WERI-Rb-1 (cell line): ENCODE results near the gene RBMS3.

Experiments used
- DNase-seq: peaks from one replicate; pipeline ENCODE4 v3.0.0-alpha.2; 2020
- H3K27ac ChIP-seq: fragments of 250-450 bp; sonication (Bioruptor Pico); 2 replicates; pipeline ENCODE4 v1.5.1; 2020; ENCODE audit warnings: mild to moderate bottlenecking, moderate library complexity
- H3K27me3 ChIP-seq: fragments of 250-450 bp; sonication (Bioruptor Pico); 2 replicates; pipeline ENCODE4 v1.5.1; 2021; ENCODE audit warnings: mild to moderate bottlenecking, low read depth, moderate library complexity; ENCODE audit not compliant: insufficient read depth, severe bottlenecking
- H3K36me3 ChIP-seq: fragments of 250-450 bp; sonication (Bioruptor Pico); 2 replicates; pipeline ENCODE4 v1.5.1; 2020; ENCODE audit warnings: mild to moderate bottlenecking, moderate library complexity
- H3K4me3 ChIP-seq: 2 replicates; pipeline ENCODE4 v1.5.1; 2011; ENCODE audit warnings: low read depth, mild to moderate bottlenecking, control low read depth, low read length
- H3K9me3 ChIP-seq: fragments of 250-450 bp; sonication (Bioruptor Pico); 2 replicates; pipeline ENCODE4 v1.5.1; 2021; ENCODE audit warnings: mild to moderate bottlenecking, moderate library complexity; ENCODE audit not compliant: severe bottlenecking
- CTCF ChIP-seq: IDR thresholded peaks from 2 replicates; pipeline ENCODE4 v1.5.1; 2011; ENCODE audit warnings: low read depth, mild to moderate bottlenecking, control low read depth, inconsistent platforms, low read length

RBMS3 gene

GRCh38 chr3:29333576-29333975 is 52.7 kb downstream of the RBMS3 start:
- no peaks in the 10 kb centered on the region for H3K27me3 ChIP-seq
- DNase-seq = no peak
- no peak overlapping the region for H3K4me3 ChIP-seq
- no peaks in the 10 kb centered on the region for H3K36me3 ChIP-seq
- no peak overlapping the region for H3K27ac ChIP-seq
- TF ChIP-seq CTCF = no peak
- no peaks in the 10 kb centered on the region for H3K9me3 ChIP-seq

GRCh38 chr3:29334706-29335105 is 53.8 kb downstream of the RBMS3 start:
- H3K9me3 ChIP-seq = no peaks in the 10 kb centered on the region
- TF ChIP-seq CTCF = no peak
- no peak for DNase-seq
- no peak overlapping the region for H3K27ac ChIP-seq
- no peaks in the 10 kb centered on the region for H3K36me3 ChIP-seq
- H3K27me3 ChIP-seq = no peaks in the 10 kb centered on the region
- no peak overlapping the region for H3K4me3 ChIP-seq

- Histone ChIP-seq H3K27ac (no peak overlapping the region), H3K36me3 (no peaks in the 10 kb centered on the region), H3K27me3 (no peaks in the 10 kb centered on the region), H3K9me3 (no peaks in the 10 kb centered on the region), H3K4me3 (no peak overlapping the region)
- DNase-seq = no peak
- no peak for TF ChIP-seq CTCF
Measured at GRCh38 chr3:29335438-29335837, 54.6 kb downstream of the RBMS3 start.

GRCh38 chr3:29335943-29336342 is 55.1 kb downstream of the RBMS3 start:
- Histone ChIP-seq H3K27ac (no peak overlapping the region), H3K27me3 (no peaks in the 10 kb centered on the region), H3K36me3 (no peaks in the 10 kb centered on the region), H3K9me3 (no peaks in the 10 kb centered on the region), H3K4me3 (no peak overlapping the region)
- no peak for DNase-seq
- no peak for TF ChIP-seq CTCF

GRCh38 chr3:29337565-29337964 is 56.7 kb downstream of the RBMS3 start:
- Histone ChIP-seq H3K27ac (no peak overlapping the region), H3K27me3 (no peaks in the 10 kb centered on the region), H3K9me3 (no peaks in the 10 kb centered on the region), H3K36me3 (no peaks in the 10 kb centered on the region), H3K4me3 (no peak overlapping the region)
- no peak for DNase-seq
- TF ChIP-seq CTCF = no peak

GRCh38 chr3:29338377-29338776 is 57.5 kb downstream of the RBMS3 start:
- no peaks in the 10 kb centered on the region for H3K9me3 ChIP-seq
- no peaks in the 10 kb centered on the region for H3K36me3 ChIP-seq
- no peak overlapping the region for H3K27ac ChIP-seq
- H3K27me3 ChIP-seq = no peaks in the 10 kb centered on the region
- DNase-seq = no peak
- no peak overlapping the region for H3K4me3 ChIP-seq
- no peak for TF ChIP-seq CTCF
